Hematopoietic multipotent progenitor cell treated with erythropoietin and hydrocortisone succinate and interleukin-3 and kit ligand, for 15 days (in vitro differentiated cells): ENCODE measurements around the gene BBC3.

ENCODE experiments used
- DNase-seq: peaks from one replicate; pipeline ENCODE4 v3.0.0-alpha.2; 2015; ENCODE audit warnings: low spot score

BBC3 gene

GRCh38 chr19:47195434-47195833 lies 35.6 kb downstream of the BBC3 start:
- no peak for DNase-seq

- DNase-seq: no peak
These were observed 40.8 kb downstream of the BBC3 start for GRCh38 chr19:47190167-47190727.

GRCh38 chr19:47188507-47189033 lies 42.4 kb downstream of the BBC3 start:
- no peak for DNase-seq

GRCh38 chr19:47187797-47188196 lies 43.2 kb downstream of the BBC3 start:
- DNase-seq: no peak

GRCh38 chr19:47187335-47187655 lies 43.7 kb downstream of the BBC3 start:
- no peak for DNase-seq

GRCh38 chr19:47186446-47187334 lies 44.3 kb downstream of the BBC3 start:
- DNase-seq: no peak

GRCh38 chr19:47183601-47184000 lies 47.4 kb downstream of the BBC3 start:
- DNase-seq: no peak

- DNase-seq: no peak
These were observed 51.2 kb downstream of the BBC3 start for GRCh38 chr19:47179653-47180310.

GRCh38 chr19:47176627-47177090 lies 54.3 kb downstream of the BBC3 start:
- no peak for DNase-seq

- DNase-seq: no peak
These were observed 54.9 kb downstream of the BBC3 start for GRCh38 chr19:47176071-47176626.

GRCh38 chr19:47172666-47173455 lies 58.1 kb downstream of the BBC3 start:
- no peak for DNase-seq
